Measurements from ENCODE around the gene BTBD16. TPM values are rescaled to one million over a fixed set of nuclear protein-coding genes. Genes with fewer than 3 reads are reported as not detected.

Gene BTBD16
- total and polyA plus RNA-seq, 4 donors, result 0.42 to 2.8 (median 1.8) TPM

DNA sequence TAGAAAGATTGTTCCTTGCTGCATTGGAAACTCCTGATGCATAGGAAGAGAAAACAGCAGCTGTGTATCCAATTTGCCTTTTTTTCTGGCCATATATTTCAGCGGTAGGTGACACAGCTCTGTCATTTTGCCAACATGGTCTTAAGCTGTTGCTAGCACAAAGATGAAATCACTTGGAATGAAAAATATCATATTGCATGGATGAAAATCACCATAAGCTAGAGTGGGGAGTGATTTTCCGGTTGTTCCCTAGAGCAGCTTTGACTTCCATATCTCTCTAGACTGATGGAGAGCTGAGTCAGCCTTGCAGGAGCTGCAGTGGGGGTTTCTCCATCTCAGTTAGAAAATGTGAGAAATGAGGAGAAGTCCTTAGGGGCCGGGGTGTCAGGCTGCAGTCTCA, 38.3 kb upstream of the BTBD16 start:
- TF ChIP-seq FOXA1 (IDR thresholded peaks at IDR 0.05), result no peak
- no peak for TF ChIP-seq MAX (IDR thresholded peaks at IDR 0.05)
- TF ChIP-seq FOXA2 (IDR thresholded peaks at IDR 0.05), result no peak
- TF ChIP-seq REST (IDR thresholded peaks at IDR 0.05), result no peak
- no peak for TF ChIP-seq YY1 (IDR thresholded peaks at IDR 0.05)
- no peak for TF ChIP-seq GABPA (IDR thresholded peaks at IDR 0.05 in 1 of 2, conservative IDR thresholded peaks at IDR 0.05 in 1 of 2)
- no peak for TF ChIP-seq HNF4G (IDR thresholded peaks at IDR 0.05)
- no peak for TF ChIP-seq EGR1 (IDR thresholded peaks at IDR 0.05; ENCODE audit: low read depth in 2 of 2)
- TF ChIP-seq SP1 (IDR thresholded peaks at IDR 0.05), result no peak
- TF ChIP-seq, protein P1, sequence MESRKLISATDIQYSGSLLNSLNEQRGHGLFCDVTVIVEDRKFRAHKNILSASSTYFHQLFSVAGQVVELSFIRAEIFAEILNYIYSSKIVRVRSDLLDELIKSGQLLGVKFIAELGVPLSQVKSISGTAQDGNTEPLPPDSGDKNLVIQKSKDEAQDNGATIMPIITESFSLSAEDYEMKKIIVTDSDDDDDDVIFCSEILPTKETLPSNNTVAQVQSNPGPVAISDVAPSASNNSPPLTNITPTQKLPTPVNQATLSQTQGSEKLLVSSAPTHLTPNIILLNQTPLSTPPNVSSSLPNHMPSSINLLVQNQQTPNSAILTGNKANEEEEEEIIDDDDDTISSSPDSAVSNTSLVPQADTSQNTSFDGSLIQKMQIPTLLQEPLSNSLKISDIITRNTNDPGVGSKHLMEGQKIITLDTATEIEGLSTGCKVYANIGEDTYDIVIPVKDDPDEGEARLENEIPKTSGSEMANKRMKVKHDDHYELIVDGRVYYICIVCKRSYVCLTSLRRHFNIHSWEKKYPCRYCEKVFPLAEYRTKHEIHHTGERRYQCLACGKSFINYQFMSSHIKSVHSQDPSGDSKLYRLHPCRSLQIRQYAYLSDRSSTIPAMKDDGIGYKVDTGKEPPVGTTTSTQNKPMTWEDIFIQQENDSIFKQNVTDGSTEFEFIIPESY (IDR thresholded peaks at IDR 0.05), result no peak
- no peaks in the 10 kb centered on the region for H3K4me1 ChIP-seq (ENCODE audit: control insufficient read depth in 4 of 4, insufficient read depth in 4 of 4, low read length in 3 of 4)
- 91% methylated on average over 3 of the region's 3 CpGs for WGBS
- H3K4me3 ChIP-seq (ENCODE audit: low read depth in 1 of 3, low read length in 3 of 3), result no peak overlapping the region
- DNase-seq (ENCODE audit: low spot score), result no peak
- H3K36me3 ChIP-seq (ENCODE audit: control insufficient read depth in 4 of 4, insufficient read depth in 3 of 4, low read depth in 1 of 4, low read length in 3 of 4), result peaks cover 1 to 33% (median 13%) of the 10 kb centered on the region in 4 donors
- H3K27me3 ChIP-seq (ENCODE audit: control insufficient read depth in 4 of 4, insufficient read depth in 4 of 4, low read length in 3 of 4), result no peaks in the 10 kb centered on the region
- H3K9me3 ChIP-seq (ENCODE audit: control insufficient read depth in 4 of 4, low read length in 3 of 4), result no peaks in the 10 kb centered on the region
- no peak overlapping the region for H3K9ac ChIP-seq (ENCODE audit: low read depth in 1 of 2, low read length in 2 of 2)
- no peak overlapping the region for H3K27ac ChIP-seq (ENCODE audit: low read depth in 1 of 2, low read length in 2 of 2)

DNA sequence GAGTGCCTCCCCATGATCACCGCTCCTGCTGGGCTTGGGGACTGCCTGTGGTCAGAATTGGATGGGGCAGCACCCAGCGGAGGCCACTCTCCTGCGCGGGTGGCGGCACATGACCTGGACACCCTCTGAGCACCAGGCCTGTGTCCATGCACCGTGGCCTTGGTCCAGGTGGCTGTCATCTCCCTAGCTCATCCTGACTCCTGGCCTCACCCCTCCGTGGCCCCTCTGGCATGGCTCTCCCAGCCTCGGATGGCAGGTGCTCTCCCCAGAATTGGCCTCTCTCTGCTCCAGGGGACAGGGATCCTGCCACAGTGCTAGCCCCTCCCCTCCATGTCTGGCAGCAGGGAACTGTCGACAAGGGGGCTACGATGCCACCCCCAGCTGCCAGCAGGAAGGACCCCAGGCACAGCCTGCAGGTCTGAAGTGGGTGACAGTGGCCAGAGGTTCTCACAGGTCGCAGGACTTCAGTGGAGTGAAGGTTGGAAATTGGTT, 37.2 kb upstream of the BTBD16 start:
- WGBS, result 95% methylated on average over 11 of the region's 11 CpGs
- no peaks in the 10 kb centered on the region for H3K9me3 ChIP-seq (ENCODE audit: control insufficient read depth in 4 of 4, low read length in 3 of 4)
- no peaks in the 10 kb centered on the region for H3K4me1 ChIP-seq (ENCODE audit: control insufficient read depth in 4 of 4, insufficient read depth in 4 of 4, low read length in 3 of 4)
- H3K9ac ChIP-seq (ENCODE audit: low read depth in 1 of 2, low read length in 2 of 2), result no peak overlapping the region
- TF ChIP-seq RAD21 (IDR thresholded peaks at IDR 0.05) (no peak), GABPA (IDR thresholded peaks at IDR 0.05 in 1 of 2, conservative IDR thresholded peaks at IDR 0.05 in 1 of 2) (no peak), JUND (IDR thresholded peaks at IDR 0.05) (no peak), FOXA2 (IDR thresholded peaks at IDR 0.05) (no peak), RXRA (IDR thresholded peaks at IDR 0.05) (no peak), TAF1 (conservative IDR thresholded peaks at IDR 0.05) (no peak), YY1 (IDR thresholded peaks at IDR 0.05) (no peak)
- TF ChIP-seq, protein P2, sequence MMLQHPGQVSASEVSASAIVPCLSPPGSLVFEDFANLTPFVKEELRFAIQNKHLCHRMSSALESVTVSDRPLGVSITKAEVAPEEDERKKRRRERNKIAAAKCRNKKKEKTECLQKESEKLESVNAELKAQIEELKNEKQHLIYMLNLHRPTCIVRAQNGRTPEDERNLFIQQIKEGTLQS (IDR thresholded peaks at IDR 0.05), result no peak
- no peak for DNase-seq (ENCODE audit: low spot score)
- H3K36me3 ChIP-seq (ENCODE audit: control insufficient read depth in 4 of 4, insufficient read depth in 3 of 4, low read depth in 1 of 4, low read length in 3 of 4), result peaks cover 0 to 26% (median 10%) of the 10 kb centered on the region in 4 donors
- H3K4me3 ChIP-seq (ENCODE audit: low read depth in 1 of 3, low read length in 3 of 3), result no peak overlapping the region
- no peaks in the 10 kb centered on the region for H3K27me3 ChIP-seq (ENCODE audit: control insufficient read depth in 4 of 4, insufficient read depth in 4 of 4, low read length in 3 of 4)
- no peak overlapping the region for H3K27ac ChIP-seq (ENCODE audit: low read depth in 1 of 2, low read length in 2 of 2)
